Astrocyte of the hippocampus (primary cell): ENCODE measurements around the gene NOTCH3.

Experiments used
- DNase-seq: peaks from one replicate; pipeline ENCODE4 v3.0.0; 2011; ENCODE audit warnings: low read depth, low spot score

Gene NOTCH3

DNA sequence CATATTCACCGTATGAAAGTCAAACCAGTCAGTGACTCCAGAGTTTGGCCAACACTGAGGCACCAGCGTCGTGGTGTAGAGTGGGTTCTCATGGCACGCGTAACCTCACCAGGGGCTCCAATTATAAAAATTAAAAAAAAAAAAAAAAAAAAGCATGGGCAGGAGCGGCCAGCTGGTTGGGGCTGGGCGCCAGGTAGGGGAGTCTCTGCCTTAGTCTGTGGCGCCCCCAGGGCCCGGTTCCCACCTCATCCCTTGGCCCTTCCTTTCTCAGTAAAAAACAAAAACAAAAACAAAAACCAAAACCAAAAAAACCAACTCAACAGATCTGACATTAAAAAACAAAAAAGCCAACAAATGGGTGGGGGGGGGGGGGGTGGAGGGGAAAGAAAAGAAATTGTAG, 36.1 kb upstream of the NOTCH3 start:
- DNase-seq, result no peak

DNA sequence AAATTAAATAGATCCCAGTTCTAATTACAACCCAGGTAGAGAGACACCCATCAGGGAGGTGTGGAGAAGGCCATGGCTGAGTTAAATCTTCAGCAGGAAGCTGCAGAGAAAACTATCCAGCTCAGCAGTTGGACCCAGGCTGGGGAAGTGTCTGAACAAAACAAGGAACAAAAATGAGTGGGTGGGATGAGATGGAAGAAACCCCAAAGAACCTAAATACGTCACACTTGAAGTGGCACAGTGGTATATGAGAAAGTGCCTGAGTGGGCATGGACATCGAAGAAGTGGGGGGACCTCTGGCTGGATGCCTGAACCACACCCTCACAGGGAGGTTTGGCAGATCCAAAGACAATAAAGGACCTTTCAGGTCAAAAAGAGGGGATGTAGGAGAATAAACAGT, 35.0 kb upstream of the NOTCH3 start:
- no peak for DNase-seq

DNA sequence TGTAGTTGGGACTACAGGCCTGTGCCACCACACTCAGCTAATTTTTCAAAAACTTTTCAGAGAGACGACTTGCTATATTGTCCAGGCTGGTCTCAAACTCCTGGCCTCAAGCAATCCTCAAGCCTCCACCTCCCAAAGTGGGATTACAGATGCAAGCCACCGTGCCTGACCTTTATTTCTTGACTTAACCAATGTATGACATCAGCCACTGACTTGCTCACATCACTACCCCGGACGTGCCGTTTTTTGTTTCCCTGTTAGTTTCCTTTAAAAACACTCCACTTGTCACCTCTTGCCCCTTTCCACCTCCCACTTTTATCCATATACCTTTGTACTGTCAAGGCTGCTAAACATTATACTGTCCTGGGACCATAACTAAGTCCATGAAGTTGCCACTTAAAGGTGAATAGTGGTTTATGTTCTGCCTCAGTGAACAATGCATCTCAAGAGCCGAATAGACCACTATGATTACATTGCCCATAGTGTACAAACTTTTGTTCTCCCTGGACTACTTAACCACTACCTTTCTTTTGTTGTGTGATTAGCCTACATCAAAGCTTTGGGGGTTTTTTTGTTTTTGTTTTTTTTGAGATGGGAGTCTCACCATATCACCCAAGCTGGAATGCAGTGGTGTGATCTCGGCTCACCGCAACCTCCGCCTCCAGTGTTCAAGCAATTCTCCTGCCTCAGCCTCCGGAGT, 33.8 kb upstream of the NOTCH3 start:
- no peak for DNase-seq

DNA sequence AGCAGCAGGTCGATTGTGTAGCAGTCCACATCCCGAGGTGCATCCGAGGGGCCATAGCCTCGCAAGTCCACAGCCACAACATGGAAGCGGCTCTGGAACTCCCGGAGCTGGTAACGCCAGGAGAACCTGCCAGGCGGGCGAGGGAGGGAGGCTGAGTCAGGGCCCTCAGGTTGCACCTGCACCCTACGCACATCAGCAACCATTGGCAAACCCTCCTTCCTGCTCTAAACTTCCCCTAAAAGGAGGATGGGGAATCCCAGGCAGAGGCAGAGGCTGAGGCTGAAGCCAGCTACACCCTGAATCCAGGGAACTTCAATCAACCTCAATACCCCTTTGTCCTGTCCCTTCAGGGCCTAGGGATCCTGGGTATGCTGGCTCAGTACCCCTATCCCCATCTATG, 30.5 kb upstream of the NOTCH3 start:
- no peak for DNase-seq

GRCh38 chr19:15227261-15227660, 26.5 kb upstream of the NOTCH3 start:
- DNase-seq, result no peak

DNA sequence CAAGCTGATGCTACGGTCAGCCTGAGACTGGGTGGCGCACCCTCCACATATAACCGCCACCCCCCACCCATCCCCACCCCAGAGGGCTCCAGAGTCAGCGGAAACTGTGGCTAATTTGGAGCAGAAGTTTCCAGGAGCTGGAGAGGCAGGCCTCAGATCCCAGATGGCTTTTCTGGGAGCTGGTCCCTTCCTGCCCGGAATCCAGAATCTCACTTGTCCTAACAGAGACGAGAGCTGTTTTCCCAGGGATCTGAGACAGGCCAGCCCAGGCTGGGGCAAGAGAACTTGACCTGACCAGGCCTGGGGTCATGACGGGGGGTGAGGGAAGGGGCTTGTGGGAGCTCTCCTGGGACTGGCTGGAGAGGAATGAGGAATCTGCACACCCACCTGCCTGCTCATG, 25.0 kb upstream of the NOTCH3 start:
- DNase-seq, result no peak

DNA sequence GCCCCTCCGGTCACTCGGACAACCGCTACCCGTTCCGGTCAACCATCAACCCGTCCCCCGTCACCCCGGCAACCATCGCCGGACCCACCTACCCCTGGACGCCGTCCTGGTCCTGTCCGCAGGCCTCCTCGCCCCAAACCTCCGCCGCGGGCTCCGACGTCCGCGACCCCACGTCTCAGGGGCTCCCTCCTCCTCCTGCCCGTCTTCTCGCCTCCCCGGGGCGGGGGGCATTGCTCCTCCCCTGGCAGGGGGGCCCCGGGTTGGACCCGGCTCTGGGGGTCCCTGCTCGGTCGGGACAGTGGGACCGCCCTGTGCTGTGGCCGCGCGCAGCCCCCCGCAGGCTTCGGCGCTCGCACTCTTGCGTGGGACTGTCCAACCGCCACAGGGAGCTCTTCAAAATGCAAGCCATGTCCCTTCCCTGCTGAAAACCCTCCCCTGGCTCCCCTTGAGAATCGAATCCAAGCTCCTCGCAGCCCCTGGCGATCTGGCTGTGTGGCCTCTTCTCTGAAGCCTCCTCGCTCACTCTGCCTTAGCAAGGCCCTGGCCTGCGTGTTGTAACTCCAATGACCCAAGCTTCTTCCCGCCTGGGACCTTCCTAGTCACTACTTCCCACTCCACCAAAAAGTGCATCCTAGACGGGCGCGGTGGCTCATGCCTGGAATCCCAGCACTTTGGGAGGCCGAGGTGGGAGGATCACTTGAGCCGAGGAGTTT, 23.0 kb upstream of the NOTCH3 start:
- DNase-seq, result peak; percentile 44

DNA sequence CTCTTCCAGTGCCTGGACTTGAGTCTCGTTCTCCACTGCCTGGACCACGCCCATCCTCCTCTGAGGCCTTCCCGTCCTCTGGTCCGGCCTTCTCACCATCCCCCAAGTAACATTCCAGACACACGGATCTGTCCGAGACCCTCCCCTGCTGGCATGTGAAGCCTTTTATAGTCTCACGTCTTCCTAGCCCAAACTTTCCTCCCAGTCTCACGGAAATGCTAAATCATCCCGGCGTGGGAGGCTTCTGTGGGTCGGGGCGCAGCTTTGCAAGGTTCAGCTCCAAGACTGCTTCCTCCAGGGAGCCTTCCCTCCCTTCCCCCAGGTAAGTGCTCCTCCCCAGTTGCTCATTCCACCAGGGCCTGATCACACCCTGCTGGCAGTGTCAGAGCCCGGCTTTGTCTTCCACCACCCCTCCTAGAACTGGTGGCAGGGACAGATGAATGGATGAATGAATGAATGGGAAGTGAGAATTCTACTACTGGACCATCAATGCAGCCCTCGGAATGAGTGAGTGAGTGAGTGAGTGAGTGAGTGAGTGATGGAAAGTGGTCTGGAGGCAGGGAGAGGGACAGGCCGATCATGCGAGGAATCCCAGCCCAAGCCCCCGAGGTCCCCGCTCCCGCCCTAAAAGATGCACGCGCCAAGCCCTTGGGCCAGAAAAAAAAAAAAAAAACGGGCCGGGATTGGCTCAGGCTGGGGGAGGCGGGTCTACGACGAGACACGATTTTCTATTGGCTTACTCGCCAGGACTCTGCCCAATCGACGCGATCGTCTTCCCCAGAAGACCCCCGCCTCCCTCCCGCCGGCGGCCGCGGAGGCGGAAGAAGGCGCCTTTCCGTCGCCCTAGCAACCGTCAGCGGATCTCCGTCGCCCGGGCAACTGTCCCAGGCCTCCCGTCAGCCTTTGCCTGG, 22.2 kb upstream of the NOTCH3 start:
- DNase-seq, result peak; percentile 99

DNA sequence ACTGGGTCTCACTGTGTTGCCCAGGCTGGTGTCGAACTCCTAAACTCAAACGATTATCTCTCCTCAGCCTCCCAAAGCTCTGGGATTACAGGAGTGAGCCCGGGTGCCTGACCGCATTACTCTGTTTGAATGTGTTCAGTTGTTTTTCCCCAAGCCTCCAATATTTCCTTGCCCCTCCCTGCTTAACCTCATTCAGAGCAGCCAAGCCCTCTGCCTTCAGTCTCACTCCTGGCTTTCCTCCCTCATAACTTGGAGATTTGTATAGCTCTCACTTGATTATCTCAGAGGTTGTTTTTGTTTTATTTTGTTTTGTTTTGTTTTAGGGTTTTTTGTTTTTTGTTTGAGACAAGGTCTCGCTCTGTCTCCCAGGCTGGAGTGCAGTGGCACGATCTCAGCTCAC, 20.0 kb upstream of the NOTCH3 start:
- no peak for DNase-seq

DNA sequence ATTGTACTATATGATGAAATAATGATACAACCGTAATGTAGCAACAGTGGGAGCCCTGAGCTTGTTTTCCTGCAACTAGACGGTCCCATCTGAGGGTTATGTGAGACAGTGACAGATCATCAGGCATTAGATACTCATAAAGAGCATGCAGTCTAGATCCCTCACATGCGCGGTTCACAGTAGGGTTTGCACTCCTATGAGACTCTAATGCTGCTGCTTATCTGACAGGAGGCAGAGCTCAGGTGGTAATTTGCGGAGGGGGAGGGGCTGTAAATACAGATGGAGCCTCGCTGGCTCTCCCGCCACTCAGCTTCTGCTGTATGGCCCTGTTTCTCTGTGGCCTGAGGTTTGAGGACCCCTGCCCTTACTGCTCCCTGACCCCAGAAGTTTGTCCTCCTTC, 17.7 kb upstream of the NOTCH3 start:
- no peak for DNase-seq

- no peak for DNase-seq
Measured at GRCh38 chr19:15216363-15216762, 15.6 kb upstream of the NOTCH3 start.

- DNase-seq, result peak; percentile 32
Measured at GRCh38 chr19:15213715-15214381, 13.1 kb upstream of the NOTCH3 start.

DNA sequence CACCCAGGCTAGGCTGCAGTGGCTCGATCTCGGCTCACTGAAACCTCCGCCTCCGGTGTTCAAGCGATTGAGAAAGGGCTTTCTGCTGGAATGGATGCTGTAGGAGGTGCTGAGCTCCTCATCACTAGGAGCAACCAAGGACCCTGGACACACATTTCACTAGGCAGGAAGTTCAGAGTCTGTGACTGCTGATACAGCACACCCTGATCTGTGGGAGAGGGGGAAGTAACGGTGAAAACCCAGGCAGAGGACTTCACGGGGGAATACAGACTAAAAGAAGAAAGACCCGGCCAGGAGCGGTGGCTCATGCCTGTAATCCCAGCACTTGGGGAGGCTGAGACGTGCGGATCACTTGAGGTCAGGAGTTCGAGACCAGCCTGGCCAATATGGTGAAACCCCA, 11.9 kb upstream of the NOTCH3 start:
- DNase-seq, result no peak

DNA sequence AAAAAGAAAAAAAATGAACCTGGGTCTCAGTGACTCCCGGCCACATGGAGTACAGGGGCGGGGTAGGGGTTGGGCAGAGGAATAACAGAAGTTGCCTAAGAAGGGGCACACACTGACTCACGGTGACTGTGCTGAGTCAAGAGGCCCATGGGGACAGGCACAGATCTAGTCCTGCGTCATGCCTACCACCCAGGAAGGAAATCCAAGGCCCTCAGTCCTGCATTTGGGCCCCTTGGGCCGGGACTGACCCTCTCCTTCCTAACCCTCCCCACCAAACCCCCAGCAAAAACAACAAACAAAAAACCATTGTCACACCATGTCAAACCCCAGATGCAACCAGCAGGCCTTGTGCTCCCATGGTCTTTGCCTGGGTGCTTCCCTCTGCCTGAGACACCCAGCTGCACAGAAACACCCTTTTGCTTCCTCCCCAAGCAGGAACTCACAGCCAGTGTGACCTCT, 9.6 kb upstream of the NOTCH3 start:
- peak; percentile 39 for DNase-seq

- no peak for DNase-seq
Measured at GRCh38 chr19:15201374-15202023, 704 bp upstream of the NOTCH3 start.

DNA sequence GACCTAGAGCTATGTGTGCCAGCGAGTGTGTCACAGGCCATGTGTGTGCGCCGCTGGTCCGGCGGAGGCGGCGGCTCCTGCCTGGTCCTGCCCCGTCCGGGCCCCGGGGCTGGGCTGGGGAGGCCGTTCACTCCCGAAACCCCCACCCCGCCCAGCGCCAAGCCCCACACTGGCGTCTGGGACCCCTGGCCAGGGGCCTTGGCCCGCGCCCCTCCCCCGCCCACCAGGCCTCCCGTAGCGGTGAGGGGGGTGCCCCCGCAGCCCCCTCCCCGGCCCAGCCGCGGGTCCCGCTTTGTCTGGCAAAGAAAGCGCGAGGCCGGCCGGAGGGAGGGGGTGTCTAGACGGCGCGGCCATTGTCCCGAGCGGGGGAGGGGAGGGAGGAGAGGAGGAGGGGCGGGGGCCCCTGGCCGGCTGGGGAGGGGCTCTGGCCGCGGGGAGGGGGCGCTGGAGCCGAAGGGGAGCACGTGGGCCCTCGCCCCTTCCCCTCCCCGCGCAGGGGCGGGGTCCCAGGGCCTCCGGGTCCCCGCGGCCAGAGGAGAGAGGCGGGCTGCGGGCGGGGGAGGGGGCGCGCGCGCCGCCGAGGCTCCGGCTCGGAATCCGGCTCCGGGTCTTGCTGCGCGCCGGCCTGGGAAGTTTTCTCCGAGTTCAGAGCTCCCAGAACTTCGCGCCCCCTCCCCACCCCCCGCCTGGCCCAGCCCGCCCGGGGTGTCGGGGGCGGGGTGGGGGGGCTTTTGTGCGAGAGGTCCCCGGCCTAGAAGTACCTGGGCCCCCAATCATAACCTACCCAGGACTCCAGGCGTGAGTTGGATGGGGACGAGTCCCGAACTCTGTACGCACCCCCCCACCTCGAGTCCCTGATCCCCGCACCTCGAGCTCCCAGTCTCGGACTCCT, 888 bp downstream of the NOTCH3 start:
- peak; percentile 73 for DNase-seq

GRCh38 chr19:15198951-15199660, 1.7 kb downstream of the NOTCH3 start:
- no peak for DNase-seq

GRCh38 chr19:15197942-15198341, 2.9 kb downstream of the NOTCH3 start:
- no peak for DNase-seq

GRCh38 chr19:15197275-15197941, 3.4 kb downstream of the NOTCH3 start:
- no peak for DNase-seq
